Activated CD8-positive, alpha-beta T cell treated with anti-CD3 and anti-CD28 coated beads for 36 hours (primary cell): ENCODE data around the gene SRRM2. TPM values are rescaled to one million over a fixed set of nuclear protein-coding genes. Genes with fewer than 3 reads are reported as not detected.
A peak's percentile ranks its signal among the peaks of the same experiment; 100 is the strongest.

ENCODE experiments used
- ATAC-seq: fragments of 200-7000 bp; cut with Tn5 transposase; one replicate; pipeline ENCODE4 v1.10.0; 2021; ENCODE audit warnings: mild to moderate bottlenecking, moderate library complexity
- CTCF ChIA-PET: fragments of 350-600 bp; sonication (Branson Sonifier 250); formaldehyde crosslinking; loops from one replicate; lab custom pipeline; 2021; ENCODE audit warnings: antibody characterized with exemption; lab: Charles Lee
- POLR2A ChIA-PET: fragments of 350-600 bp; sonication (Branson Sonifier 250); formaldehyde crosslinking; loops from one replicate; lab custom pipeline; 2021; ENCODE audit warnings: antibody characterized with exemption; lab: Charles Lee
- DNase-seq: peaks from one replicate; pipeline ENCODE4 v3.0.0-alpha.2; 2020
- H3K27ac Mint-ChIP-seq: one replicate; pipeline ENCODE4 v1.8.0; 2021; ENCODE audit warnings: mild to moderate bottlenecking, mixed read lengths
- H3K27me3 Mint-ChIP-seq: one replicate; pipeline ENCODE4 v1.8.0; 2021; ENCODE audit warnings: mixed read lengths
- H3K36me3 Mint-ChIP-seq: one replicate; pipeline ENCODE4 v1.8.0; 2021; ENCODE audit warnings: low read depth, mixed read lengths
- H3K4me1 Mint-ChIP-seq: one replicate; pipeline ENCODE4 v1.8.0; 2021; ENCODE audit warnings: low read depth, mixed read lengths
- H3K4me3 Mint-ChIP-seq: one replicate; pipeline ENCODE4 v1.8.0; 2021; ENCODE audit warnings: mild to moderate bottlenecking, moderate library complexity, mixed read lengths
- H3K9me3 Mint-ChIP-seq: one replicate; pipeline ENCODE4 v1.8.0; 2021; ENCODE audit warnings: mixed read lengths
- intact Hi-C: fragments of 100-400 bp; cut with micrococcal nuclease; formaldehyde crosslinking; loops from one replicate; pipeline ENCODE4 v1.10.0; 2022
- total RNA-seq, 2 experiments: library from RNA; stranded (reverse); gene quantifications; one replicate each; pipeline ENCODE4 v1.2.3, GENCODE V29; 2021
- TF ChIP-seq, protein P1 (sequence below): fragments of 200-600 bp; IDR thresholded peaks from one replicate; pipeline ENCODE4 v1.8.0; 2022; ENCODE audit warnings: antibody characterized with exemption, mild to moderate bottlenecking

The SRRM2 gene
- total RNA-seq, 2 experiments from 2014 or later = 518 to 561 TPM

DNA sequence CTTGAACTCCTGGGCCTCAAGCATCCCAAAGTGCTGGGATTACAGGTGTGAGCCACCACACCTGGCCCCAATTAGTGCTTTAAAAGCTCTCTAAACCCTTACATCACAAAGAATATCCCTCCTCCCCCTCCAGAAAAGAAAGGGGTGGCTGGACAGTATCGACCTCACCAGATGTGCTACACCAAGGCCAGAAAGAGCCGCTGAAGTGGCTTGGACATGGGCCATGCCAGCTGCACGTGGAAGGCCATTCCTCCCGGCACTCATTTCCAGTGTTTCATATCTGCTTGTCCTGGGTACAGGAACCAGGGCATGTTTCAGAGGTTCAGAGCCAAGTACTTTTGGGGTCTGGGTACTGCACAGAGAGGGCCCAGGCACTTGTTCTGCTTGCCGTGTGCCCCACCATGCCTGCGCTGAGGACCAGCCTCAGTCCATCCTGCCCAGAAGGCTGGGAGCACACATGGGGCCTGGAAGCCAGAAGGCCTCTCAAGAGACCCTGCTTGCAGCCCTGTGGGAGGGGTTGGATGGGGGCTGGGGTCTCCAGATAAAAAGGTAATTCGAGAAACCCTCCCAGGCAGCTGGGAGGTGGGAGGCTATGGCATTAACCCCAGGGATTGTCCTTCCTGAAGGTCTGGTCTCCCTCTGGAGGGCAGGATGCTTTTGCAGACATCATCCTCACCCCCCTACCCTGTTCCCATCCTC lies 3.5 kb upstream of the SRRM2 start:
- Mint-ChIP-seq H3K4me3 (no peak overlapping the region), H3K27ac (no peak overlapping the region), H3K9me3 (peaks cover 1% of the 10 kb centered on the region), H3K27me3 (no peaks in the 10 kb centered on the region), H3K4me1 (peaks cover 13% of the 10 kb centered on the region), H3K36me3 (peaks cover 20% of the 10 kb centered on the region)
- ATAC-seq = no peak
- ChIA-PET CTCF (no interaction called here), POLR2A (no interaction called here)
- intact Hi-C loops = no loop called here
- DNase-seq = no peak
- TF ChIP-seq, protein P1, sequence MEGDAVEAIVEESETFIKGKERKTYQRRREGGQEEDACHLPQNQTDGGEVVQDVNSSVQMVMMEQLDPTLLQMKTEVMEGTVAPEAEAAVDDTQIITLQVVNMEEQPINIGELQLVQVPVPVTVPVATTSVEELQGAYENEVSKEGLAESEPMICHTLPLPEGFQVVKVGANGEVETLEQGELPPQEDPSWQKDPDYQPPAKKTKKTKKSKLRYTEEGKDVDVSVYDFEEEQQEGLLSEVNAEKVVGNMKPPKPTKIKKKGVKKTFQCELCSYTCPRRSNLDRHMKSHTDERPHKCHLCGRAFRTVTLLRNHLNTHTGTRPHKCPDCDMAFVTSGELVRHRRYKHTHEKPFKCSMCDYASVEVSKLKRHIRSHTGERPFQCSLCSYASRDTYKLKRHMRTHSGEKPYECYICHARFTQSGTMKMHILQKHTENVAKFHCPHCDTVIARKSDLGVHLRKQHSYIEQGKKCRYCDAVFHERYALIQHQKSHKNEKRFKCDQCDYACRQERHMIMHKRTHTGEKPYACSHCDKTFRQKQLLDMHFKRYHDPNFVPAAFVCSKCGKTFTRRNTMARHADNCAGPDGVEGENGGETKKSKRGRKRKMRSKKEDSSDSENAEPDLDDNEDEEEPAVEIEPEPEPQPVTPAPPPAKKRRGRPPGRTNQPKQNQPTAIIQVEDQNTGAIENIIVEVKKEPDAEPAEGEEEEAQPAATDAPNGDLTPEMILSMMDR = no peak

DNA sequence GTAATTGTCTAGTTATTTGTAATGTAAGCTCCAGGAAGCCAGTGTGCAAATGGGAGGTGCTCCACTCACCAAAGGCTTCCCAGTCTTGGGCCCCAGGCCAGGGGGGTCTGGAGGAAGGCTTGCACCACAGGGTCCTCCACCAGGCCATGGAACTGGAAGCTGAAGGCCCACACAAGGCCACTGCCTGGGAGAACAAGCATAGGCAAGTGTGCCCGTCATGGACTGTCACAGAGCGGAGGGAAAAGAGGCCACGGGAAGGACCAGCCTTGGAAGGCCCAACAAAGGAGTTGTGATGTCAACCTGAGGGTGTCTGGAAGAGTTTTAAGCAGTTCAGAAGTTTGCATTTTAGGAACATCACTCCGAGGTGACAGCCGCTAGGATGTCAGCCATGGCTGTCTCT lies 3.0 kb upstream of the SRRM2 start:
- DNase-seq = no peak
- Mint-ChIP-seq H3K27ac (no peak overlapping the region), H3K9me3 (peaks cover 1% of the 10 kb centered on the region), H3K4me3 (no peak overlapping the region), H3K4me1 (peaks cover 16% of the 10 kb centered on the region), H3K27me3 (no peaks in the 10 kb centered on the region), H3K36me3 (peaks cover 26% of the 10 kb centered on the region)
- no peak for ATAC-seq
- TF ChIP-seq, protein P1 = no peak
- intact Hi-C loops = no loop called here
- CTCF ChIA-PET = no interaction called here
- POLR2A ChIA-PET = no interaction called here

DNA sequence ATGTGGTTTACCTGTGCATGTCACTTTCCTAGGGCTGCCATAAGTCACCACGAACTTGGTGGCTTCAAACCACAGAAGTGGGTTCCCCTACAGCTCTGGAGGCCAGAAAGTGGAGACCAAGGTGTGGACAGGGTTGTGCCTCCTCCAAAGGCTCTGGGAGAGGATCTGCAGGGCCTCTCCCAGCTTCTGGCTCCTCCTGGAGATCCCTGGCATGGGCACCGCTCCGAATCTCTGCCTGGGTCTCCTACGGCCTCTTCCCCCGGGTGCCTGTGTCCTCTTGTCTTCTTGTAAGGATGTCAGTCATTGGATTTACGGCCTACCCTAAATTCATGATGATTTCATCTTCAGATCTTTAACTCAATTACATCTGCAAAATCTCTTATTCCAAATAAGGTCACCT lies 2.5 kb upstream of the SRRM2 start:
- Mint-ChIP-seq H3K9me3 (peaks cover 1% of the 10 kb centered on the region), H3K27me3 (no peaks in the 10 kb centered on the region), H3K4me1 (peaks cover 21% of the 10 kb centered on the region), H3K36me3 (peaks cover 30% of the 10 kb centered on the region), H3K27ac (no peak overlapping the region), H3K4me3 (no peak overlapping the region)
- ChIA-PET CTCF (no interaction called here), POLR2A (no interaction called here)
- intact Hi-C loops = no loop called here
- no peak for DNase-seq
- TF ChIP-seq, protein P1 = no peak
- ATAC-seq = no peak

DNA sequence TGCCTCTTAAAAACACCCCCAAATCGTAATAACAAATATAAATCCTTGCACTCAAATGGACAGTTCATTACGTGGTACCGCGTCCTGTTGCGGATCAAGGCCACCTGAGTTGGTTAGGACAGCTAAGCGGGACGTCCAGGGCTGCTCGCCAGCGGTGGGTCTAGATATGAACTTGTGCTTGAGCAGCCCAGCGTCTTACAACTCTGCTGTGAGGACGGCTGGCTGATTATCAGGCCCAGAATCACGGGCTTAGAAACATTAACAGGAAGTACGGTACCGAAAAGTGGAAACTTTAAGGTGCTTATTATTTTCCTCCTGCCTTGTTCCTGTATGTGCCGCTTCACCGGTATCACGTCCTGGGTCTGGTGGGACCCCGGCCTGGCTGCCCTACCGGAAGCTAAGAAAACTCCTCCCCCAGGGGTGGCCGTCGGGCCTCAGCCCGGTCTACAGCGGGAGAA lies 832 bp upstream of the SRRM2 start:
- peaks cover 1% of the 10 kb centered on the region for H3K9me3 Mint-ChIP-seq
- peak overlapping the region; percentile 99 for H3K27ac Mint-ChIP-seq
- TF ChIP-seq, protein P1 = no peak
- H3K4me1 Mint-ChIP-seq = peaks cover 35% of the 10 kb centered on the region
- intact Hi-C loops = no loop called here
- POLR2A ChIA-PET = interaction anchor here (0.7 to 5.5 kb wide), 11 partner anchors 9 to 598 kb away, joined by 3 to 80 read pairs (median 3); partner anchors contain the start of genes ELOB and KCTD5
- H3K27me3 Mint-ChIP-seq = no peaks in the 10 kb centered on the region
- DNase-seq (no peak), ATAC-seq (no peak)
- CTCF ChIA-PET = interaction anchor here (0.6 kb wide), 1 partner anchor 103 kb away, joined by 3 read pairs; no protein-coding TSS in a partner anchor
- peak overlapping the region; percentile 99 for H3K4me3 Mint-ChIP-seq
- H3K36me3 Mint-ChIP-seq = peaks cover 44% of the 10 kb centered on the region
